ENCODE results near the gene GRPEL2.
"Not testable (repeated sequence)": the region's sequence is repeated elsewhere in the genome, so short reads cannot be mapped to it uniquely, and the experiment has no call there.

Gene GRPEL2

DNA sequence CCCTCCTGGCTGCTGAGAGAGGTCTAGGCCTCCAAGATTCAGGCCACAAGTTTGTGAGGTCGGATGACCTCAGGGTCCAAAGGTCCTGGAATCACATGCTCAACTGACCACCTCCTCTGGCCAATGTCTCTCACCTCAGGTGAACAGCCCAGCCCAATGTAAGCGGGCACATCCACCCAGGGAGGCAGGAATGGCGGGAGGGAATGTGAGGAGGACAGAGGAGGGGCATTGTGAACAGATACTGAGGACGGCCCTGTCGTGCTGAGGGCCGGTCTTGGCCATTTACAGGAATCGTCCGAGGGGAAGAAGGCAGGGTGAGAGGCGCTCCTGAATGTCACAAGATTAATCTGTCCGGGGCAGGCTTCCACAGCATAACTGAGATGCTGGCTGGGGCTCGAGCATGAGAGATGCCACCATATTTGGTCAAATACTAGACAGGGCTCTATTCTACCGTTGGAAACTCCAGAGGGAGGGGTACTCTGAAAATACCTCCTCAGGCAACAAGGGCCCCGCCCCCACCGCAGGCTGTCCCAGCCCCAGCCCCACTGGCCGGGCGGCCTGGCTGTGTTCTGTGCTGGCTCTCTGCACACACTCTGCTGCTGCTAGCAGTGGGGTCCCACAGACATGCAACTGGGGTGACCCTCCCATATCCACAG, 35.3 kb downstream of the GRPEL2 start:
- Histone ChIP-seq H3K9ac (ENCODE audit: low read depth, low read length) (no peak overlapping the region), H3K4me3 (ENCODE audit: low read length) (no peak overlapping the region), H3K4me1 (ENCODE audit: insufficient read depth, low read length) (no peaks in the 10 kb centered on the region), H3K27ac (ENCODE audit: low read length) (no peak overlapping the region), H3K9me3 (ENCODE audit: insufficient read depth, low read depth, low read length) (no peaks in the 10 kb centered on the region), H3K27me3 (ENCODE audit: insufficient read depth, low read length) (no peaks in the 10 kb centered on the region), H3K36me3 (ENCODE audit: insufficient read depth, low read depth, low read length) (no peaks in the 10 kb centered on the region)

DNA sequence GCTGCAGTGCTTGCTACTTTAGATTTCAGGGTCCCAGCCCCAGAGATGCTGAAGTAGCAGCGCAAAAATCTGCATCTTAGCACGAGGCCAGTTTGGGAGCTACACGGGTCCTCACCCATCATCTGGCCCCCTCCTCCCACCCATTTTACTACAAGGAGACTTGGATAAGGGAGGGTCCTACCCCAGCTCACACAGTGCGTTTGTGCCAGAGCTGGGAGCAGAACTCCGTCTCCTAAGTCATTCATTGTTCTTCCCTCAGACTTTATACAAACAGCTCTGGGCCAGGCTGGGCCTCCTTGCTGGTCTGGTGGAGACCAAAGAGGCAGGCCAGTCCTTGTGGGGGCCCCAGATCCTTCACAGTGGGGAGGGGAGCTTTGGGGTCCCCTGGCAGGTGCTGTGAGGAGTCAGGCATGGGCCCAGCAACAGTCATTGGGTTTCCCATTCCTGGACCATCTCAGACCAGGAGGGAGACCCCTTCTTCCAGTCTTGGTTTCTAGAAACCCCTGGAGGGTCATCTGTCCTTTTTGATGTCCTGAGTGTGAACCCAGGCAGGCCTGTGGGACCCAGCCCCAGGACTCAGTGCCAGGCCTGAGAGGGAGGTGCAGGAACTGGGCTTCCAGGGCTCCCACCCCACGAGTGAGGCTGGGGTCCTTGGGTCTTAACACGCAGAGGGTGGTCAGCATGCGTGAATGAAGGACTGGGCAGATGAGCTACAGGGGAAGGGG, 36.1 kb downstream of the GRPEL2 start:
- no peaks in the 10 kb centered on the region for H3K36me3 ChIP-seq (ENCODE audit: insufficient read depth, low read depth, low read length)
- no peak overlapping the region for H3K4me3 ChIP-seq (ENCODE audit: low read length)
- no peaks in the 10 kb centered on the region for H3K27me3 ChIP-seq (ENCODE audit: insufficient read depth, low read length)
- no peak overlapping the region for H3K9ac ChIP-seq (ENCODE audit: low read depth, low read length)
- H3K27ac ChIP-seq (ENCODE audit: low read length), result no peak overlapping the region
- no peaks in the 10 kb centered on the region for H3K9me3 ChIP-seq (ENCODE audit: insufficient read depth, low read depth, low read length)
- H3K4me1 ChIP-seq (ENCODE audit: insufficient read depth, low read length), result no peaks in the 10 kb centered on the region

DNA sequence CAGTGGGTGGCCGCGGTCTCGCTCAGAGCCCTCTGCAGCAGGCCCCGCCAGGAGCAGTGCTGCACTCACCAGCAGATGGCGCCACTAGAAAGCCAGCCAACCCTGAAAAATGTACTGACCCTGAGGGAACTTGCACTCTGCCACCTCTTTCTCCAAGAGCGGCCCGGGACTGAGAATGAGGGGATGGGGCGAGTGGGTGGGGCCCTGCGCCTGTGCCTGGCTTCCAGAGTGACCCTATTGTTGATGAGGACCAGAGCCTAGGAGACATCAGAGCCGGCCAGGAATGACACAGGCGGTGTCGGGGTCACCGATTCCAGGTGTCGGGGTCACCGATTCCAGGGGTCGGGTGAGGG, 36.7 kb downstream of the GRPEL2 start:
- Histone ChIP-seq H3K9me3 (ENCODE audit: insufficient read depth, low read depth, low read length) (no peaks in the 10 kb centered on the region), H3K9ac (ENCODE audit: low read depth, low read length) (no peak overlapping the region), H3K27ac (ENCODE audit: low read length) (no peak overlapping the region)

DNA sequence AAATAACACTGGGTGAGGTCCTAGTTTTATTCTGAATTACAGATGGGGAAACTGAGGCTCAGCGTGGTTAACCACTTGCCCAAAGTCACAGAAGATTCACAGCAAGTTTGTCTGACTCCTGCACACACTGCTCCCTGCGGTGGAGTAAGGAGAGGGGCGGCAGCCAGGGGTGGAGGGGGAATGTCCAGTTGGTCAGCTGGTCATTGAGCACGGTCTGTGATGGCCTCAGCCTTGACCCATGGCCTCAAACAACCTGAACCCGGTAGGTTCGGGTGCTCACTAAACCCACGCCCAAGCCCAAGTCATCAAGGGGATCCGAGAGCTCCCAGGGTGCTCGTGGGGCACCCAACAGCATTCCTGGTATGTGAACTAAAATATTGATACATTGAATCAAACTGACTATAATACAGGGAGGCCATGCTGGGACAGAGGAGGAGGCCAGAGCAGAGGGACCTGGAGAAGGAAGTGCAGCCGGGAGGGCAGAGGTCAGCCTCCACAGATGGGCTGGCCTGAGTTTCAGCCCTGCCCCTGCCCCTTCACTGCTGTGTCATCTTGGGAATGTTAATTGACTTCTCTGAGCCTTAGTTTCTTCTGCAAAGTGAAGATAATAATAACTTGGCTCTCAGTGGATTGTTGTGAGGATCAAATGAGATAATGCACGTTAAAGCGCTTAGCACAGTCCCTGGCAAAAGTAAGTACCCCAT, 37.4 kb downstream of the GRPEL2 start:
- Histone ChIP-seq H3K9ac (ENCODE audit: low read depth, low read length) (no peak overlapping the region), H3K9me3 (ENCODE audit: insufficient read depth, low read depth, low read length) (no peaks in the 10 kb centered on the region), H3K36me3 (ENCODE audit: insufficient read depth, low read depth, low read length) (no peaks in the 10 kb centered on the region), H3K4me1 (ENCODE audit: insufficient read depth, low read length) (no peaks in the 10 kb centered on the region), H3K4me3 (ENCODE audit: low read length) (no peak overlapping the region), H3K27ac (ENCODE audit: low read length) (no peak overlapping the region), H3K27me3 (ENCODE audit: insufficient read depth, low read length) (no peaks in the 10 kb centered on the region)

More for the DNA sequence above, 36.7 kb downstream of the GRPEL2 start:
- Histone ChIP-seq H3K27me3 (ENCODE audit: insufficient read depth, low read length) (no peaks in the 10 kb centered on the region), H3K36me3 (ENCODE audit: insufficient read depth, low read depth, low read length) (no peaks in the 10 kb centered on the region), H3K4me1 (ENCODE audit: insufficient read depth, low read length) (no peaks in the 10 kb centered on the region), H3K4me3 (ENCODE audit: low read length) (no peak overlapping the region)

DNA sequence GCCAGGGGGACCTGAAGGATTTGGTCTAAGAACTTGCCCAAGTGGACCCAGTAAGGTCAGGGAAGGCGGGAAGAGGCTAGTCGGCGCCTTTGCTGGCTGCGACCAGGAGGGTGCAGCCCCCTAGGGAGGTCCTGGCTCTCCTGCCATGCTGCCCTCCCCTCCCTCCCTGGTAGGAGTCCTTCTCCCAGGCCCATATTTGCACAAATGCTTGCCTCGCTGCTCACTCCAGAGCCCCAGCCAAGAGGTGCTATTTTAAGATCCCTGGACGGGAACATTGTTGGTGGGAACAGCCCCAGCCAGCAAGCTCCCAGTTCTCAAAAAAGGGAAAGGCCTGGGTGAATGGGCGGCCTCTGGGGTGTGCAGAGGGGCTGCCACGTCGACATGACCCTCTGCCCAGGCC, 38.1 kb downstream of the GRPEL2 start:
- H3K9me3 ChIP-seq (ENCODE audit: insufficient read depth, low read depth, low read length), result no peaks in the 10 kb centered on the region
- H3K4me3 ChIP-seq (ENCODE audit: low read length), result no peak overlapping the region
- H3K36me3 ChIP-seq (ENCODE audit: insufficient read depth, low read depth, low read length), result no peaks in the 10 kb centered on the region
- no peak overlapping the region for H3K9ac ChIP-seq (ENCODE audit: low read depth, low read length)
- H3K27ac ChIP-seq (ENCODE audit: low read length), result no peak overlapping the region
- no peaks in the 10 kb centered on the region for H3K27me3 ChIP-seq (ENCODE audit: insufficient read depth, low read length)
- H3K4me1 ChIP-seq (ENCODE audit: insufficient read depth, low read length), result no peaks in the 10 kb centered on the region

DNA sequence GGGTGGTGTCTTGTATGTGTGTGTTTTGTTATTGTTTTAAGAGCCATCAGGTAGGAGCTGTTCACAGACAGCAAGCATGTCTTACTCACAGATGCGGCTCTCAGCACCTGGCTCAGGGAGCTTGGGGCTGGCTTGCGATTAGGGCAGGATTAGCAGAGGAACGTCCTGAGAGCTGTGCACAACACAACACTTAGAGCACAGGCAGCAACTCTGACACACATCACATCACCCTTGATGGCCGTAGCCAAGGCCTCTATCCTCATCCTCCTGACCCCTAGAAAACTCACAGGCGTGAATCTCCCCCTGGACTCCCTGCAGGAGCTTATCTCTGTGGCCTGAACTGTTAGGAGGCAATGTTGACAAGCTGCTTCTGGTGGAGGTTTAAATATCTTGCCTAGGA, 40.9 kb downstream of the GRPEL2 start:
- Histone ChIP-seq H3K27ac (ENCODE audit: low read length) (no peak overlapping the region), H3K4me3 (ENCODE audit: low read length) (no peak overlapping the region), H3K9ac (ENCODE audit: low read depth, low read length) (no peak overlapping the region), H3K36me3 (ENCODE audit: insufficient read depth, low read depth, low read length) (no peaks in the 10 kb centered on the region), H3K27me3 (ENCODE audit: insufficient read depth, low read length) (no peaks in the 10 kb centered on the region), H3K9me3 (ENCODE audit: insufficient read depth, low read depth, low read length) (no peaks in the 10 kb centered on the region), H3K4me1 (ENCODE audit: insufficient read depth, low read length) (no peaks in the 10 kb centered on the region)

DNA sequence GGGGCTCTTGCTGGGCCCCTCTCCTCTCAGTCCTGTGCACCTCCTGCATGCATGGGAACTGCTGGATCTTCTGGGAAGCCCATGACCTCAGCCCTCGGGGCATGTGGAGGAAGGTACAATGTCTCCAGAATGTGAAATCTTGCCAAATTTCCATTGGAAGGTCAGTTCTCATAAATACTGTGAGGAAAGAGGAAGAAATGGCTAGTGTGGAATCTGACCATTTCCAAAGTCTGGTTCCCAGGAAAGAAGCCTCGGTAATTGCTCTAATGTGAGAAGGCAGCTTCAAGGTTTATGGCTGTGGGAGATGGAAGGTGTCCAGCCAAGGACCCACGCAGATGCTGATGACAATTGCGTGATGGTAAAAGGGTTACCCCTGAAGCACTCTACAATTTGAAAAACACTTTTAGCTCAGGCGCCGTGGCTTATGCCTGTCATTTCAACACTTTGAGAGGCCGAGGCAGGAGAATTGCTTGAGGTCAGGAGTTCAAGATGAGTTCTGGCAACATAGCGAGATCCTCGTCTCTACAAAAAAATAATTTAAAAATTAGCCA, 41.9 kb downstream of the GRPEL2 start:
- no peaks in the 10 kb centered on the region for H3K9me3 ChIP-seq (ENCODE audit: insufficient read depth, low read depth, low read length)
- no peak overlapping the region for H3K9ac ChIP-seq (ENCODE audit: low read depth, low read length)
- H3K36me3 ChIP-seq (ENCODE audit: insufficient read depth, low read depth, low read length), result no peaks in the 10 kb centered on the region
- H3K27ac ChIP-seq (ENCODE audit: low read length), result no peak overlapping the region
- no peak overlapping the region for H3K4me3 ChIP-seq (ENCODE audit: low read length)
- H3K27me3 ChIP-seq (ENCODE audit: insufficient read depth, low read length), result no peaks in the 10 kb centered on the region
- H3K4me1 ChIP-seq (ENCODE audit: insufficient read depth, low read length), result no peaks in the 10 kb centered on the region

DNA sequence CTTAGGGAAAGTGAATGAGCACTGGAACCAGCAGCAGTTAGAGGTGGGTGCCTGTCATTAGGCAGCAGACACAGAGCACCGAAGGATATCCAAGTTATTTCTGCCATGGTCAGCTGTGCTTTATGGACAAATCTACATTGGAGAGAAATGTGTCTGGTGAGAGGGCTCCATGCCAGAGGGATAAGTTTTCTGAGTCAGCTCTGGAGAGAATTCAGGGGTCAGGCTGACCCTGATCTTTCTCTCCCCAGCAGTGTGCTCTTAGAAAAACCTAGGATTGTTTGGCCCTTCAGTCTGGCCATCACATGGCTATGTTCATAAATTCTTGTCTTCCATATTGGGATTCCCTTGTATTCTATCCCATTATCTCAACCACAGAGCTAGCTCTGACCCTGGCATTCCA, 42.7 kb downstream of the GRPEL2 start:
- Histone ChIP-seq H3K4me3 (ENCODE audit: low read length) (no peak overlapping the region), H3K36me3 (ENCODE audit: insufficient read depth, low read depth, low read length) (no peaks in the 10 kb centered on the region), H3K9ac (ENCODE audit: low read depth, low read length) (no peak overlapping the region), H3K9me3 (ENCODE audit: insufficient read depth, low read depth, low read length) (no peaks in the 10 kb centered on the region), H3K27ac (ENCODE audit: low read length) (no peak overlapping the region), H3K4me1 (ENCODE audit: insufficient read depth, low read length) (no peaks in the 10 kb centered on the region), H3K27me3 (ENCODE audit: insufficient read depth, low read length) (no peaks in the 10 kb centered on the region)

DNA sequence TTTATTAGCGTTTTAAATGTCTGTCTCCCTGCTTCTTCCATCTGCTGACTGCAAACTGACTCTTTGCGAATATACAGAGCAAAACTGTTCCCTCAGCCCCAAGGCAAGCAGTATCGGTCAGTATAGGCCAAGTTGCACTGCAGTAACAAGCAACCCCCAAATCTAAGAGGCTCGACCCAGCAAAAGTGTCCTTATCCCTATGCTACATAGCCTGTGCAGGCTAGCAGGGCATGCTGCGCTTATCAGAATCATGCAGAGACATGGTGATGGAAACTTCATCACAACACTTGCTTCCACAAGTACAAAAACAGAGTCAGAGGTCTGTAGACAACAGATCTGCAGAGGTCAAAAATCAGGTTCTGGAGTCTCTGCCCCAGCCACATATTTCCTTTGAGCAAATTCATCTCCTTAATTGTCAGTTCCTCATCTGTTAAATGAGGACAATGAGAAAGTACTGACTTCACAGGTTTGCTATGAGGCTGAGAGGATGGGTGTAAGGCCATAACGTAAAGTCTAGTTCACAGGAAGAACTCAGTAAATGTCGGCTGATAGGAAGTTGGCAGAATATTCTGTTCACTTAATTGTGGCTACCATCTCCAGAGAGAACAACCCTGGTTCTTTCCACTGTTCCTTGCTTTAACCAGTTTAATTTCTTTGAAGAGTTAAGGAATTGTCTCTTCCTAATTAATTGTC, 43.3 kb downstream of the GRPEL2 start:
- Histone ChIP-seq H3K4me1 (ENCODE audit: insufficient read depth, low read length) (no peaks in the 10 kb centered on the region), H3K9ac (ENCODE audit: low read depth, low read length) (no peak overlapping the region), H3K27ac (ENCODE audit: low read length) (no peak overlapping the region), H3K4me3 (ENCODE audit: low read length) (no peak overlapping the region), H3K27me3 (ENCODE audit: insufficient read depth, low read length) (no peaks in the 10 kb centered on the region), H3K9me3 (ENCODE audit: insufficient read depth, low read depth, low read length) (no peaks in the 10 kb centered on the region), H3K36me3 (ENCODE audit: insufficient read depth, low read depth, low read length) (no peaks in the 10 kb centered on the region)

DNA sequence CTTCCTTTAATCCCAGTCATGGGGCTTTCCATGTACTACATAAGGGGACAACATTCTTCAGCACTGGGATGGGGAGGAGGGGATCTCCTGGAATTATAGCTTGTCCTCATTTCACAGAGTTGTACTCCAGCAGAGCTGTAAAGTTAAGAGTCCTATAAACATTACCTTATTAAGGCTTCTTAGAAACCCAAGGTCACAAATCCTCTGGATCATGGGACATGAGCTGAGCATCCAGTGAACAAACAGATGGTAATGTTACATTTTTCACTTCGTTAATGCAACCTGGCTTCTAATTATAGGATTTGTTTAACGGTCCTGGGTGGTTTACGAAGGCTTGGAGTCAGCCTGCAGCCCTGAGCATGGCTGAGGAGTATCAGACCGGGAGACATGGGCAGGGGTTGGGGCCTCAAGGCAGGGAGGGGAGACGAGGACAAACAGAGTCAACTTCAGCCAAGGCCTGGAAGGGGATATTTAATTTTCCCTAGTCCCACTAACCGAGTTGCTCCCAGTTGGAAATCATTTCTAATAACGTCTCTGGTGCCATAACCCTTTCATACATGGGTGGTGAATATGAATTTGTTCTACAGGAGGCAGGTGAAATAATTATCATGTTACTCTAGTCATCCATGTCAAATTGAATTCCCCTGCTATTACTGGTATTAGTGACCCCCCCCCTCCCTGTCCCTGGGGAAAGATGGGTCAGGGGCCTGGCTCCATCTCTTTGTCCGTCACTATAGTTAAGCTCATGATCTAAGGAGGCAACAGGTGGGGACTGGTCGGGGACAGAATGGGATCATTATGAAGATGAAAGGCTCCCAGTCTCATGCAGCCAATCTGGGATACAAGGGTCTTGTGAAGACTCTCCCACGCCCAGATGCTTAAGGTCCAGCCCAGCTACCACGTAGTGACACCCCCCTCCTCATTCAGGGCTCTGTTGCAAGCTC, 44.5 kb downstream of the GRPEL2 start:
- H3K4me1 ChIP-seq (ENCODE audit: insufficient read depth, low read length), result no peaks in the 10 kb centered on the region
- no peak overlapping the region for H3K9ac ChIP-seq (ENCODE audit: low read depth, low read length)
- H3K9me3 ChIP-seq (ENCODE audit: insufficient read depth, low read depth, low read length), result no peaks in the 10 kb centered on the region
- no peaks in the 10 kb centered on the region for H3K36me3 ChIP-seq (ENCODE audit: insufficient read depth, low read depth, low read length)
- no peaks in the 10 kb centered on the region for H3K27me3 ChIP-seq (ENCODE audit: insufficient read depth, low read length)
- H3K4me3 ChIP-seq (ENCODE audit: low read length), result no peak overlapping the region
- H3K27ac ChIP-seq (ENCODE audit: low read length), result no peak overlapping the region

DNA sequence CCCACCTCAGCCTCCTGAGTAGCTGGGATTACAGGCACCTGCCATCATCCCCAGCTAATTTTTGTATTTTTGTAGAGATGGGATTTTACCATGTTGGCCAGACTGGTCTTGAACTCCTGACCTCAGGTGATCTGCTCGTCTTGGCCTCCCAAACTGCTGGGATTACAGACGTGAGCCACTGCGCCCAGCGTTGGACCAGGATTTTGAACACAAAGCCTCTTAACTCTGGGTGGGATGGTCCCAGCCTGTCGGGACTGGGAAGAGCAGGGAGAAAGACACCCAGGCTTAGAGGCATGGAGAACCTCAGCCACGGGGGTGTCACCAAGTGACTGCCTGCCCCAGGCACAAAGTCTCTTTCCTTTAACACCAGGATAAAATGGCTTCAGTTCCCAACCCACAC, 45.8 kb downstream of the GRPEL2 start:
- H3K4me1 ChIP-seq (ENCODE audit: insufficient read depth, low read length); H3K36me3 ChIP-seq (ENCODE audit: insufficient read depth, low read depth, low read length): not testable (repeated sequence)

More for the DNA sequence above, 45.8 kb downstream of the GRPEL2 start:
- H3K27ac ChIP-seq (ENCODE audit: low read length); H3K27me3 ChIP-seq (ENCODE audit: insufficient read depth, low read length); H3K9me3 ChIP-seq (ENCODE audit: insufficient read depth, low read depth, low read length); H3K9ac ChIP-seq (ENCODE audit: low read depth, low read length); H3K4me3 ChIP-seq (ENCODE audit: low read length): not testable (repeated sequence)
